ENCODE data around the gene DDI2.

DDI2 gene

GRCh38 chr1:15592285-15592684 lies 25.0 kb upstream of the DDI2 start:
- no peak overlapping the region for H3K9ac ChIP-seq (ENCODE audit: low read length)
- H2AK5ac ChIP-seq (ENCODE audit: low read length, severe bottlenecking), result no peak overlapping the region
- 95% methylated on average over 4 of the region's 5 CpGs for WGBS
- H2BK5ac ChIP-seq (ENCODE audit: low read depth, low read length, poor library complexity, severe bottlenecking), result no peak overlapping the region
- H3K4me2 ChIP-seq (ENCODE audit: low read length, poor library complexity, severe bottlenecking), result no peak overlapping the region
- no peak overlapping the region for H4K8ac ChIP-seq (ENCODE audit: low read length)
- H3K18ac ChIP-seq (ENCODE audit: low read depth in 1 of 2, low read length in 2 of 2), result no peak overlapping the region
- no peaks in the 10 kb centered on the region for H3K36me3 ChIP-seq (ENCODE audit: control insufficient read depth in 1 of 2, insufficient read depth in 2 of 2, low read depth in 1 of 2, low read length in 2 of 2)
- H3K4ac ChIP-seq (ENCODE audit: low read depth in 1 of 2, low read length in 2 of 2), result no peak overlapping the region
- no peak overlapping the region for H2BK12ac ChIP-seq (ENCODE audit: low read length in 2 of 2)
- no peak overlapping the region for H4K91ac ChIP-seq (ENCODE audit: low read length)
- H3K23ac ChIP-seq (ENCODE audit: low read length in 2 of 2), result no peak overlapping the region
- no peaks in the 10 kb centered on the region for H3K79me1 ChIP-seq (replicated peaks; ENCODE audit: low read length, poor library complexity, severe bottlenecking)
- no peak overlapping the region for H2BK15ac ChIP-seq (ENCODE audit: low read depth, poor library complexity, severe bottlenecking)
- H2AFZ ChIP-seq (ENCODE audit: low read depth, low read length), result no peak overlapping the region
- H3K4me1 ChIP-seq (ENCODE audit: control insufficient read depth, insufficient read depth, low read depth, low read length), result peaks cover 1% of the 10 kb centered on the region
- no peaks in the 10 kb centered on the region for H3K9me3 ChIP-seq (ENCODE audit: control insufficient read depth, low read length)
- peaks cover 0 to 9% of the 10 kb centered on the region in 2 experiments for H3K27me3 ChIP-seq (ENCODE audit: control insufficient read depth in 1 of 2, insufficient read depth in 1 of 2, low read length in 2 of 2)
- H3K14ac ChIP-seq (ENCODE audit: low read length in 2 of 2), result no peak overlapping the region
- no peak overlapping the region for H3K4me3 ChIP-seq (ENCODE audit: insufficient read depth in 1 of 2, low read depth in 1 of 2, low read length in 2 of 2)
- no peak overlapping the region for H3K27ac ChIP-seq (ENCODE audit: low read length, poor library complexity, severe bottlenecking)
- H2BK120ac ChIP-seq (ENCODE audit: low read depth, low read length), result no peak overlapping the region
- no peak for DNase-seq

- no peak overlapping the region for H3K14ac ChIP-seq (ENCODE audit: low read length in 2 of 2)
- H3K4me3 ChIP-seq (ENCODE audit: insufficient read depth in 1 of 2, low read depth in 1 of 2, low read length in 2 of 2), result no peak overlapping the region
- no peaks in the 10 kb centered on the region for H3K36me3 ChIP-seq (ENCODE audit: control insufficient read depth in 1 of 2, insufficient read depth in 2 of 2, low read depth in 1 of 2, low read length in 2 of 2)
- 92% methylated on average over 3 of the region's 5 CpGs for WGBS
- peaks cover 0 to 9% of the 10 kb centered on the region in 2 experiments for H3K27me3 ChIP-seq (ENCODE audit: control insufficient read depth in 1 of 2, insufficient read depth in 1 of 2, low read length in 2 of 2)
- no peak overlapping the region for H3K23ac ChIP-seq (ENCODE audit: low read length in 2 of 2)
- peaks cover 1% of the 10 kb centered on the region for H3K4me1 ChIP-seq (ENCODE audit: control insufficient read depth, insufficient read depth, low read depth, low read length)
- no peak overlapping the region for H2BK120ac ChIP-seq (ENCODE audit: low read depth, low read length)
- no peak overlapping the region for H4K91ac ChIP-seq (ENCODE audit: low read length)
- no peak overlapping the region for H3K18ac ChIP-seq (ENCODE audit: low read depth in 1 of 2, low read length in 2 of 2)
- no peak overlapping the region for H2AK5ac ChIP-seq (ENCODE audit: low read length, severe bottlenecking)
- no peak overlapping the region for H3K27ac ChIP-seq (ENCODE audit: low read length, poor library complexity, severe bottlenecking)
- no peak overlapping the region for H2BK12ac ChIP-seq (ENCODE audit: low read length in 2 of 2)
- H3K79me1 ChIP-seq (replicated peaks; ENCODE audit: low read length, poor library complexity, severe bottlenecking), result no peaks in the 10 kb centered on the region
- DNase-seq, result no peak
- no peak overlapping the region for H3K4me2 ChIP-seq (ENCODE audit: low read length, poor library complexity, severe bottlenecking)
- no peak overlapping the region for H2BK15ac ChIP-seq (ENCODE audit: low read depth, poor library complexity, severe bottlenecking)
- H3K4ac ChIP-seq (ENCODE audit: low read depth in 1 of 2, low read length in 2 of 2), result no peak overlapping the region
- H2BK5ac ChIP-seq (ENCODE audit: low read depth, low read length, poor library complexity, severe bottlenecking), result no peak overlapping the region
- no peak overlapping the region for H4K8ac ChIP-seq (ENCODE audit: low read length)
- no peak overlapping the region for H3K9ac ChIP-seq (ENCODE audit: low read length)
- no peak overlapping the region for H2AFZ ChIP-seq (ENCODE audit: low read depth, low read length)
- H3K9me3 ChIP-seq (ENCODE audit: control insufficient read depth, low read length), result no peaks in the 10 kb centered on the region
These were observed 21.2 kb upstream of the DDI2 start for GRCh38 chr1:15595809-15596617.

- Histone ChIP-seq H2BK5ac (ENCODE audit: low read depth, low read length, poor library complexity, severe bottlenecking) (no peak overlapping the region), H3K36me3 (ENCODE audit: control insufficient read depth in 1 of 2, insufficient read depth in 2 of 2, low read depth in 1 of 2, low read length in 2 of 2) (no peaks in the 10 kb centered on the region), H3K9me3 (ENCODE audit: control insufficient read depth, low read length) (no peaks in the 10 kb centered on the region), H3K4me2 (ENCODE audit: low read length, poor library complexity, severe bottlenecking) (no peak overlapping the region), H3K14ac (ENCODE audit: low read length in 2 of 2) (no peak overlapping the region), H3K79me1 (replicated peaks; ENCODE audit: low read length, poor library complexity, severe bottlenecking) (no peaks in the 10 kb centered on the region), H3K18ac (ENCODE audit: low read depth in 1 of 2, low read length in 2 of 2) (no peak overlapping the region), H3K9ac (ENCODE audit: low read length) (no peak overlapping the region), H4K8ac (ENCODE audit: low read length) (no peak overlapping the region), H2AK5ac (ENCODE audit: low read length, severe bottlenecking) (no peak overlapping the region), H2BK15ac (ENCODE audit: low read depth, poor library complexity, severe bottlenecking) (no peak overlapping the region), H2BK120ac (ENCODE audit: low read depth, low read length) (no peak overlapping the region), H3K4me1 (ENCODE audit: control insufficient read depth, insufficient read depth, low read depth, low read length) (peaks cover 5% of the 10 kb centered on the region), H3K4ac (ENCODE audit: low read depth in 1 of 2, low read length in 2 of 2) (no peak overlapping the region), H3K23ac (ENCODE audit: low read length in 2 of 2) (no peak overlapping the region), H3K4me3 (ENCODE audit: insufficient read depth in 1 of 2, low read depth in 1 of 2, low read length in 2 of 2) (no peak overlapping the region), H3K27ac (ENCODE audit: low read length, poor library complexity, severe bottlenecking) (no peak overlapping the region), H2BK12ac (ENCODE audit: low read length in 2 of 2) (no peak overlapping the region), H4K91ac (ENCODE audit: low read length) (no peak overlapping the region), H2AFZ (ENCODE audit: low read depth, low read length) (no peak overlapping the region), H3K27me3 (ENCODE audit: control insufficient read depth in 1 of 2, insufficient read depth in 1 of 2, low read length in 2 of 2) (peaks cover 0 to 9% of the 10 kb centered on the region in 2 experiments)
- 95% methylated on average over 2 of the region's 2 CpGs for WGBS
- DNase-seq, result no peak
These were observed 18.8 kb upstream of the DDI2 start for GRCh38 chr1:15598436-15598835.

DNA sequence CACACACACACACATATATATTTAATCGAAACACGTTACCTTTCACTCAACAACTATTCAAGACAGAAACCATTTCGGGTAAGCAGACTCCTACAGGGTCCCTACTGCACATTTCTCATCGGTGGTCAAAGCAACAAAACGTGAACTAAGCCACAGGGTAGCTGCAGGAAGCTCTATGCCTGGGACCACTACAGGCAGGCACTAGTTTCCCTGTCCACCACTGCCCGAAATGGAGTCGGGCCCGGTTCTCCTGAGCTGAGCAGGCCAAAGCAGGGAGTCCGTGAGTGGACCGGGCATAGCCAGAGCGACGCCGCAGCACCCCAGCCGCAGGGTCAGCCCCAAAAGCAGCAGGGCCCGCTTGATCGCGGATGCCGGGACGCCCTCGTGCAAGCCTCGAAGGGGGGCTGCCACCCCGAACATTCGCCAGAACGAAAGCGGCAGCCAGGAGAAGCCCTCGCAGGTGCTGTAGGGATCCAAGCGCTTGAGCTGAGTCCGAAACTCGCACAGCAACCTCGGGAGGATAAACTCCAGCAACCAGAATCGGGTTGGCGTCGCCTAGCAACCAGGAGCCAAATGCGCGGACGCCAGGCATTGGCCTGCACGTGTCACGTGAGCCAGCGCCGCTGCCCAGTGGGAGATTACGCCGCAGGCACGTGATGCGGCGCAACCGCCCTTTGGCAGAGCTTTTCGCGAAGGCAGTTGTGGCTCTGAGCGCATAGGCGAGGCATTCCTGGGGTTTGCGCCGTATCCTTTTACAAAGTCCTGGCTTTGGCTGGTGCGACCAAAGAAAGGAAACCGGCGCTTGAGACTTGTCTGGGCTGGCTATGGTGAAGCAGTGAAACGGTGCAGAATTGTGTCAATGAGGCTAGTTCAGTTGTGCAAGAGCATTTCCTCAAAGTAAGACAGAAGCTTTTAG lies 13.9 kb upstream of the DDI2 start:
- 16% methylated on average over 56 of the region's 56 CpGs for WGBS
- Histone ChIP-seq H3K4me3 (ENCODE audit: insufficient read depth in 1 of 2, low read depth in 1 of 2, low read length in 2 of 2) (peak overlapping the region; percentile 59 to 90), H3K14ac (ENCODE audit: low read length in 2 of 2) (peak overlapping the region in 1 of 2 experiments; percentile 70), H3K27ac (ENCODE audit: low read length, poor library complexity, severe bottlenecking) (no peak overlapping the region), H2AK5ac (ENCODE audit: low read length, severe bottlenecking) (no peak overlapping the region), H3K9me3 (ENCODE audit: control insufficient read depth, low read length) (no peaks in the 10 kb centered on the region), H3K18ac (ENCODE audit: low read depth in 1 of 2, low read length in 2 of 2) (peak overlapping the region; percentile 46 to 55), H3K27me3 (ENCODE audit: control insufficient read depth in 1 of 2, insufficient read depth in 1 of 2, low read length in 2 of 2) (no peaks in the 10 kb centered on the region), H3K23ac (ENCODE audit: low read length in 2 of 2) (peak overlapping the region in 1 of 2 experiments; percentile 73), H3K36me3 (ENCODE audit: control insufficient read depth in 1 of 2, insufficient read depth in 2 of 2, low read depth in 1 of 2, low read length in 2 of 2) (no peaks in the 10 kb centered on the region), H2BK5ac (ENCODE audit: low read depth, low read length, poor library complexity, severe bottlenecking) (no peak overlapping the region), H3K9ac (ENCODE audit: low read length) (peak overlapping the region; percentile 95), H3K4ac (ENCODE audit: low read depth in 1 of 2, low read length in 2 of 2) (peak overlapping the region; percentile 82 to 93), H2AFZ (ENCODE audit: low read depth, low read length) (peak overlapping the region; percentile 99), H3K4me1 (ENCODE audit: control insufficient read depth, insufficient read depth, low read depth, low read length) (peaks cover 3% of the 10 kb centered on the region), H3K4me2 (ENCODE audit: low read length, poor library complexity, severe bottlenecking) (peak overlapping the region; percentile 80), H3K79me1 (replicated peaks; ENCODE audit: low read length, poor library complexity, severe bottlenecking) (no peaks in the 10 kb centered on the region), H2BK120ac (ENCODE audit: low read depth, low read length) (no peak overlapping the region), H2BK12ac (ENCODE audit: low read length in 2 of 2) (peak overlapping the region in 1 of 2 experiments; percentile 33), H4K8ac (ENCODE audit: low read length) (peak overlapping the region; percentile 82), H4K91ac (ENCODE audit: low read length) (peak overlapping the region; percentile 87), H2BK15ac (ENCODE audit: low read depth, poor library complexity, severe bottlenecking) (peak overlapping the region; percentile 54)
- DNase-seq, result peak; percentile 91

Data from mesenchymal stem cell (in vitro differentiated cells and primary cell).